H7 (cell line): ENCODE results near the gene FBXO44. TPM values are rescaled to one million over a fixed set of nuclear protein-coding genes. Genes with fewer than 3 reads are reported as not detected.

Experiments used
- DNase-seq: peaks from one replicate; pipeline ENCODE4 v3.0.0; 2012
- H3K27me3 ChIP-seq: 2 replicates; pipeline ENCODE4 v1.6.0; 2011; ENCODE audit warnings: mild to moderate bottlenecking, low read length; ENCODE audit not compliant: control insufficient read depth, insufficient read depth
- H3K36me3 ChIP-seq: replicated peaks from 2 replicates; pipeline ENCODE4 v1.5.1; 2011; ENCODE audit warnings: low read length; ENCODE audit not compliant: control insufficient read depth, insufficient read depth
- H3K4me3 ChIP-seq: 2 replicates; pipeline ENCODE4 v1.5.1; 2011; ENCODE audit warnings: low read depth, mild to moderate bottlenecking, control low read depth, low read length, moderate library complexity; ENCODE audit not compliant: insufficient read depth
- total RNA-seq: library from RNA; depleted of rRNA; stranded (reverse); fragments of >200 nt; shearing (Covaris generic); gene quantifications from 2 replicates; pipeline ENCODE4 v1.2.3, GENCODE V29; 2014

FBXO44 gene
- total RNA-seq, 1 experiment from 2014 or later: 24.5 TPM

GRCh38 chr1:11647333-11647732 is 7.3 kb upstream of the FBXO44 start:
- Histone ChIP-seq H3K27me3 (peaks cover 35% of the 10 kb centered on the region), H3K36me3 (no peaks in the 10 kb centered on the region; the same call in 1 of the 2 replicates), H3K4me3 (no peak overlapping the region)
- no peak for DNase-seq

DNA sequence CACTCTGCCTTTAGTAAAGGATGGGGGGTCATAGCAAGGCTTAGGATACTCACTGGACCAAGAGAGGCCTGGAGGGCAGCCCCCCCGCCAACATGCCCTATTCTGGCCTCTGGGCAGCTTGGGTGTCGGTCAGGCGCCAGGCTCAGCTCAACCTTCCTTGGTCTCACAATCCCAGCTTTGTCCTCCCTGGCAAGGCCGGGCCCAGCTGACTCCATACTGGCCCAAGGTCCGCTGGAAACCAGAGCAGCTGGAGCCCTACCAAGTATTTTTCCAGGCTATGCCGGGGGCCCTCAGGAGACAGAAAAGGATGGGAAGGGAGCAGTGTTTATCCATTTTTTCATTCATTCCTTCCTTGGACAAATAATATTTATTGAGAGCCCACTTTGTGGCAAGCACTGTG is 6.6 kb upstream of the FBXO44 start:
- Histone ChIP-seq H3K4me3 (no peak overlapping the region), H3K27me3 (peaks cover 41% of the 10 kb centered on the region), H3K36me3 (no peaks in the 10 kb centered on the region; the same call in 1 of the 2 replicates)
- DNase-seq: no peak

- H3K36me3 ChIP-seq: no peaks in the 10 kb centered on the region; the same call in 1 of the 2 replicates
- peak overlapping the region; percentile 44 for H3K4me3 ChIP-seq
- H3K27me3 ChIP-seq: peaks cover 47% of the 10 kb centered on the region
- peak; percentile 96 for DNase-seq
Measured at GRCh38 chr1:11648732-11649158, 5.9 kb upstream of the FBXO44 start.

- Histone ChIP-seq H3K36me3 (no peaks in the 10 kb centered on the region; the same call in 1 of the 2 replicates), H3K27me3 (peaks cover 51% of the 10 kb centered on the region), H3K4me3 (peak overlapping the region; percentile 44)
- DNase-seq: no peak
Measured at GRCh38 chr1:11649237-11649623, 5.4 kb upstream of the FBXO44 start.

DNA sequence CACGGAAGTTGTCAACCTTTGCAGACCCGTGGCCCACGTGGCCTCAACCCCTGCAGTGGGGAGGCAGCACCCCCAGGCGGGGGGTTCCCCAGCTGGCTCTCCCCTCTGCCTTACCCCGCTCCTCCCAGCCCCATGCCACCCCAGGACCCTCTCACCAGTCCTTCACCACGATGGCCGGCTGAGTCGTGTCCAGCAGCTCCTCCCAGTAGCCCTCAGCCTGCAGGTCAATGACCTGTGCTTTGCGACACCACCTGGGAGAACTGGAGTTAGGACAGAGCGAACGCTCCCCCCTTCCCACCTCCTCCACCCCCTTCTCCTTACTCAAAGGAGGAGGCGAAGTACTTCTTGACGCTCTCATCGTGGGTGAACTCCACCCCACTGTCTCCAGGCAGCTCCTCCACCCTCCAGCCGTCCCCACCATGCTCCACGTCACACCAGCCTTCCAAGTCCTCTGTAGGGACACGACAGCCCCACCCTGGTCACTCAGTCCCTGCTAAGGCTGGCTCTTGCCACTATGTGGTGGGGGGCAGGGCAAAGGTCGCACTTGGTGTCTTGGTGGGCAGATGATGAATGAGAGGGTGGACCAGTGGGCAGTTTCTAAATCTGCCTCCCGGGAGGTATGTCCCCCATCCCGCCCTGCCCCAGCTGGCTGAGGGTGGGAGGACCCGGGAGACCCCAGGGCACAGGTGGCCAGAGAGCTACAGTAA is 4.9 kb upstream of the FBXO44 start:
- Histone ChIP-seq H3K36me3 (no peaks in the 10 kb centered on the region; the same call in 1 of the 2 replicates), H3K4me3 (no peak overlapping the region), H3K27me3 (peaks cover 51% of the 10 kb centered on the region)
- no peak for DNase-seq

DNA sequence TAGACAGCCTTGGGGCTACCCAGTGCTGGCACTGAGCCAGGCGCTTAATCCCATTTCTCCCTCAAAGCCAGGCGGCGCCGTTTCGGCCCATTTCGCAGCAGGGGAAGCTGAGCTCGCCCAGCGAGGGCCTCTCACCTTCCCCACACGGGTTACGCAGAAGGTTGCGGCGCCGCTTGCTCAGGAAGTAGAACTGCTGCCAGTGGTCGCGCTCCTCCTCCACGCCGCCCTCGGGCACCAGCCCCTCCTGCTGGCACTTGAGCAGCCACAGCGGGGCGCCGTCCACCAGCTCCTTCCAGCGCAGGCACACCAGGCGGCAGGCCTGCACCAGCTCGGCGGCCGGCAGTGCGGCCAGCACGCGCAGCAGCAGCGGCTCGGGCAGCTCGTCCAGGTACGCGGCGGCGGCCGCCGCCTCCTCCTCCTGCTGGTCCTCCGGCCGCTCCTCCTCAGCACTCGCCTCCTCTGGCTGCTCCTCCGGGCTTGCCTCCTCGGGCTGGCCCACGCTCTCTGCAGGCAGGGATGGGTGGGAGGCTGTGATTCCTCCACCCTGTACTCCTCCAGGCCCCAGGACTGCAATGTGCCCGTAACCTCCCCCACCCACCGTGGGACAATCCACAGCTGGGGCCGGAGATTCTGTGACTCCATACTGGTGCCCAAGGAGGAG is 4.2 kb upstream of the FBXO44 start:
- Histone ChIP-seq H3K4me3 (peak overlapping the region; percentile 16; the same call in 1 of the 2 replicates), H3K36me3 (no peaks in the 10 kb centered on the region; the same call in 1 of the 2 replicates), H3K27me3 (peaks cover 51% of the 10 kb centered on the region)
- DNase-seq: peak; percentile 87

DNA sequence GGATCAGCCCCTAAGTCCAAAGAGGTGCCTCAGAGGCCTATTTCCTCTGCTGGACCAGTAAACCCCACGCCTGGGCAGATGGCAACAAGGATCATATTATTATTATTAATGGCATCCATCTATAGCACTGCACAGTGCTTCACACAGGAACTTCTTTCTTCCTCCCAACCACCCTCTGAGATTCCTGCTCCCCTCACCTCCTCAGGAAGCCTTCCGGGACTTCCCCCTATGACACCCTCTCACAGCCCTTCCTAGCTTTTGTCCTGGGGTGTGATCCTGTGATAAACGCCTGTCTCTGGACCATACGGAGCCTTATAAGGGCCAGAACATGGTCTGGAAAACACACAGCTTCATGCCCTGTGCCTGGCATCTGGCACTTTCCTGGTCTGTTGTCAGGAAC is 3.7 kb upstream of the FBXO44 start:
- peaks cover 53% of the 10 kb centered on the region for H3K27me3 ChIP-seq
- H3K36me3 ChIP-seq: peaks cover 2% of the 10 kb centered on the region
- DNase-seq: no peak
- H3K4me3 ChIP-seq: 0 out of 2 replicates have a peak overlapping the region, but pooled peaks have one; percentile 16

GRCh38 chr1:11652203-11652780 is 2.4 kb upstream of the FBXO44 start:
- no peak overlapping the region for H3K4me3 ChIP-seq
- peaks cover 7% of the 10 kb centered on the region for H3K36me3 ChIP-seq
- no peak for DNase-seq
- H3K27me3 ChIP-seq: peaks cover 53% of the 10 kb centered on the region

GRCh38 chr1:11653101-11653860 is 1.4 kb upstream of the FBXO44 start:
- Histone ChIP-seq H3K36me3 (peaks cover 8% of the 10 kb centered on the region), H3K27me3 (peaks cover 48% of the 10 kb centered on the region), H3K4me3 (peak overlapping the region; percentile 81)
- DNase-seq: peak; percentile 78

GRCh38 chr1:11653861-11654136 is 878 bp upstream of the FBXO44 start:
- Histone ChIP-seq H3K36me3 (peaks cover 9% of the 10 kb centered on the region), H3K27me3 (peaks cover 44% of the 10 kb centered on the region), H3K4me3 (peak overlapping the region; percentile 81)
- peak; percentile 86 for DNase-seq

DNA sequence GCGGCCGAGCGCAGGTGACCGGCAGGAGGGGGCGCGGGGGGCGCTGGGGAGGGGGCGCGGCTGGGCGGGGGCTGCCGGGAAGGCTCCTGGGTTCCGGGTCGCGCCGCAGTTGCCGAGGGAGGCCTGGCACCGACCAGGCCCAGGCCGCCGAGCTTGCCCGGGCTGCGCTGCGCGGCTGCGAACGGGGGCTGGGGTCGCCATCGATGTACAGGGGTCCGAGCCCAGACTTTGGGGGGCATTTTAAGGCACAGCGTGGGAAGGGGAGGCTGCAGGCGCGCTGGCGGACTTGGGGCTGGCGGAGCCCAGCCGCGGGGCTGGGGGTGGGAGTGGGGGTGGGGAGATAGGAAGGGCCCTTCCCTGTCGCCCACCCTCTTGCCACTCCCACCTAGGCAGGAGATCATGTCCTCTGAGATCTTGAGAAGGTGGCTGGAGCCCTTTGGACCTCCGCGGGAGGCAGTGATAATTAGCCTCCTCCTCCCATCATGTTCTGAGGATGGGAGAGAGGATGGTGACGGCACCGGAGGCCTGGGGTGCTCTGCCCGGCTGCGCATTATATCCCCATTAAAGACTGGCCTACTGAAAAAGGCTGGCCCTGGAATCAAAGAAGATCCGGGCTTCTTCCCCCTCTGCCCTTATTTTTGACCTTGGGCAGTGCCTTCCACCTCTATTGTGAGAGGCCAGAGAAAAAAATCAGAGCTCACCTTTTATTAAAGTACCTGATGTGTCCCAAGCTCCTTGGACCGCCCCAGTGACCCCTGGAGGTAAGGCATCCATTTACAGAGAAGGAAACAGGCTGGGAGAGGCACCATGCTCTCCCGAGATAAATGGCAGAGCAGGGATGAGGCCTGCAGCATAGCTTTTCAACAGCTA is 497 bp downstream of the FBXO44 start:
- peak; percentile 79 for DNase-seq
- H3K4me3 ChIP-seq: peak overlapping the region; percentile 67
- H3K27me3 ChIP-seq: peaks cover 32% of the 10 kb centered on the region
- H3K36me3 ChIP-seq: peaks cover 9% of the 10 kb centered on the region

GRCh38 chr1:11657654-11658053 is 3.0 kb downstream of the FBXO44 start:
- H3K4me3 ChIP-seq: no peak overlapping the region
- H3K27me3 ChIP-seq: peaks cover 14% of the 10 kb centered on the region
- no peak for DNase-seq
- peaks cover 9% of the 10 kb centered on the region for H3K36me3 ChIP-seq

GRCh38 chr1:11658542-11658941 is 3.9 kb downstream of the FBXO44 start:
- H3K36me3 ChIP-seq: peaks cover 9% of the 10 kb centered on the region

DNA sequence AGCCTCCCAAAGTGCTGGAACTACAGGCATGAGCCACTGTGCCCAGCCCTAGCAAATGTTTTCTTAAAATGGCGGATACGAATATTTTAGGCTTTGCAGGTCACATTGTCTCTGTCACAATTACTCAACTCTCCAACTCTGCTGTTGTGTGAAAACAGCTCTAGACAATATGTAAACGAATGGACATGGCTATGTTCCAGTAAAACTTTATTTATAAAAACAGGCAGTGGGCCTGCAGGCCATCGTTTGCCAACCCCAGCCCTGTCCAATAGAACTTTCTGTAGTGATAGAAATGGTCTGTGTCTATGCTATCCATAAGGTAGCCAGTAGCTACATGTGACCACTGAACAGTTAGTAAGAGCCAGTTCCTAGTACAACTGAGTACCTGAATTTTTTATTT is 5.1 kb downstream of the FBXO44 start:
- DNase-seq: no peak
- peaks cover 9% of the 10 kb centered on the region for H3K36me3 ChIP-seq
- H3K27me3 ChIP-seq: peaks cover 2% of the 10 kb centered on the region; the same call in 1 of the 2 replicates
- H3K4me3 ChIP-seq: no peak overlapping the region

More at GRCh38 chr1:11658542-11658941, 3.9 kb downstream of the FBXO44 start:
- Histone ChIP-seq H3K4me3 (no peak overlapping the region), H3K27me3 (peaks cover 7% of the 10 kb centered on the region)
- DNase-seq: no peak
